Thyroid gland (tissue), 4 donors: Measurements from ENCODE around the gene ZBED1.

Experiments
- CTCF ChIP-seq, 6 experiments: fragments of 200-600 bp in 3 of 6; fragments of 450-650 bp in 3 of 6; sonication (generic) in 3 of 6; IDR thresholded peaks; one replicate each; pipeline ENCODE4 v1.5.1; 2016 to 2019; ENCODE audit warnings: antibody characterized with exemption in 6 of 6, mild to moderate bottlenecking in 2 of 6, inconsistent platforms in 1 of 6, moderate library complexity in 1 of 6
- POLR2A ChIP-seq, 2 donors: fragments of 450-650 bp; IDR thresholded peaks; one replicate each; pipeline ENCODE4 v1.6.1; 2017; ENCODE audit warnings: antibody characterized with exemption in 2 of 2, mild to moderate bottlenecking in 2 of 2, moderate library complexity in 1 of 2

- no peak for TF ChIP-seq CTCF (IDR thresholded peaks at IDR 0.05)
- no peak for TF ChIP-seq POLR2A (IDR thresholded peaks at IDR 0.05)
Observed at GRCh38 chrX:2546496-2546895, 45.7 kb upstream of the ZBED1 start.
